ENCODE results near the gene DIABLO.

DIABLO gene

GRCh38 chr12:122160761-122161160, 65.1 kb downstream of the DIABLO start:
- no peaks in the 10 kb centered on the region for H3K36me3 Mint-ChIP-seq

DNA sequence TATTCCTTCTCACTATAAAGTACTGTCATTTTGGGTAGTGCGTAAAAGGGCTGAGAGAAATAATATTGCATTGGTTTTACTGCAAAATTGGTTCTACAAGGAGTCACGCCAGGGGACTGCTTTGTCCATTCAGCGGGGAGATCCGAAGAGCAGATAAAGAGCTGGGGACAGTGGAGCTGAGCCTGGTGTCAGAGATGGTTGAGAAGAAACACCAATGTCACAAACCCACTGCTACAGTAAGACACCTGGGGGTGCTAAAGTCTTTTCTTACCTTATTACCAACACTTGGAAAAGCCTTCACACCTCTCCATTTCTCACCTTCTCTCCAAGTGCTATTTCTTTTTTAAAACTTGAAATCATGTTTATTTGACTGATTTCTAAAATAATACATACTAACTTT, 66.0 kb downstream of the DIABLO start:
- H3K27ac Mint-ChIP-seq, result no peak overlapping the region
- H3K36me3 Mint-ChIP-seq, result no peaks in the 10 kb centered on the region
- ATAC-seq (no peak), DNase-seq (ENCODE audit: low spot score in 2 of 2) (no peak)
- peaks cover 23% of the 10 kb centered on the region for H3K4me1 Mint-ChIP-seq
- H3K4me3 Mint-ChIP-seq, result no peak overlapping the region
- H3K9me3 Mint-ChIP-seq, result no peaks in the 10 kb centered on the region

More at GRCh38 chr12:122160761-122161160, 65.1 kb downstream of the DIABLO start:
- Mint-ChIP-seq H3K4me1 (peaks cover 28% of the 10 kb centered on the region), H3K9me3 (no peaks in the 10 kb centered on the region), H3K27ac (peak overlapping the region; percentile 5), H3K4me3 (no peak overlapping the region)
- no peak for DNase-seq (ENCODE audit: low spot score in 2 of 2)
- no peak for ATAC-seq

DNA sequence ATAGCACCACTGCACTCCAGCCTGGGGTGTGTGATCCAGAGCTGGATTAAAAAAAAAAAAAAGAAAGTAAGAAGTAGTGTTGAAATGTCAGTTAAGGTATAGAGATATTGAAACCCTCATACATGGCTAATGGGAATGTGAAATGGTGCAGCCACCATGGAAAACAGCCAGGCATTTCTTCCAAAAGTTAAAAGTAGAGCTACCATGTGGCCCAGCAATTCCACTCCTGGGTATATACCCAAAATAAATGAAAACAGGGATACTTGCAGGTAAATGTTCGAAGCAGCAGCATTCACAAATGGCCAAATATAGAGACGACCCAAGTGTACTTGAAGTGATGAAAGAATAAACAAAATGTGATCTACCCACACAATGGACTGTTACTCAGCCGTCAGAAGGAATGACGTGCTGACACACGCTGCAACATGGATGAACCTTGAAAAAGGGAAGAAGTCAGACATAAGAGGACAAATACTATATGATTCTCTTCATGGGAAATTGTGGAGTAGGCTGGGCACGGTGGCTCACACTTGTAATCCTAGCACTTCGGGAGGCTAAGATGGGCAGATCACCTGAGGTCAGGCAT, 67.1 kb downstream of the DIABLO start:
- Mint-ChIP-seq H3K4me1 (peaks cover 22% of the 10 kb centered on the region), H3K36me3 (no peaks in the 10 kb centered on the region), H3K27ac (no peak overlapping the region), H3K9me3 (no peaks in the 10 kb centered on the region), H3K4me3 (no peak overlapping the region)
- DNase-seq (ENCODE audit: low spot score in 2 of 2) (no peak), ATAC-seq (no peak)
